ENCODE data around the gene PLXDC2. TPM values are rescaled to one million over a fixed set of nuclear protein-coding genes. Genes with fewer than 3 reads are reported as not detected.

The PLXDC2 gene
- total RNA-seq, 1 experiment from 2014 or later: 0.20 TPM

DNA sequence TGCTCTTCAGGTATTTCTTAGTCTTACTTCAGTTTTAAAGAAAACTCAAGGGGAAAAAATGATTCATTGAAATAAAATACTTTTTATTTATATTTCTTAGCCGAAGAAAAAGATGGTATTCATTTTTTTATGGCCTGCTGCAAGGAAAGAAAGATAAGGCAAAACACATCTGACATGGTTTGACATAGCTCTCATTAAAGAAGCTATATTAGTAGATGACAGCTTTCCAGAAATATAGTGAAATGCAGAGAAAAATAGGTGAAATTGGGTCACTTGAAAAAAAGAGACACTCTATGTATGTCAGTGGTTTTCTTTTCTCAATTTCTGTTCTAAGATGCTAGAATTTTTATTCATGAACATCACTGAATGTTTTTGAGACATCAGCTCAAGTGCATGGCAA is 438.3 kb downstream of the PLXDC2 start:
- no peak overlapping the region for H3K27ac ChIP-seq (ENCODE audit: low read depth, low read length)
- CTCF ChIA-PET: no interaction called here

DNA sequence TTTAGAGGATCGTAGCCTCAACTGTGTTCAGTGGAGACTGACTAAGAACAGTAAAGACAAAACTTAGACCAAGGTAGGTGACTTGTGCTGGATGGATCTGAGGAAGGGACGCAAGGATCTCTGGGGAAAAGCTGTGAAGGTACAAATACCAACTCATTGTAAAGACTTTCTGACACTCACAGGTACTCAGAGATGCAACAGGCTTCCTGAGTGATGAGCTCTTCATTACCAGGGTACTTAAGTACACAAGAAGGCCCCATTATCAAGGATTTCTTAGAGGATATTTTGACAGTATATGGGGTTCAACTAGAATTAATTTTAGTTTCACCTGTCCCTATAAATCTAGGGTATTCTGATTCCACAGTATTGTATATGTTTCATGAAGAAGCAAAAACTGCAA is 440.7 kb downstream of the PLXDC2 start:
- BruUV-seq (replicated peaks): no TSS peak
- DNase-seq (ENCODE audit: low read depth, low spot score): no peak
- no peaks in the 10 kb centered on the region for H3K36me3 ChIP-seq (ENCODE audit: control insufficient read depth in 1 of 2, insufficient read depth in 2 of 2, low read length in 2 of 2)
- peaks cover 0 to 18% of the 10 kb centered on the region in 2 experiments; a peak in 2 of 4 replicates for H3K9me3 ChIP-seq (ENCODE audit: control insufficient read depth in 1 of 2, insufficient read depth in 1 of 2, low read depth in 1 of 2, low read length in 2 of 2)
- no peak overlapping the region for H3K27ac ChIP-seq (ENCODE audit: low read depth, low read length)
- ATAC-seq: no peak
- H3K9me2 ChIP-seq (ENCODE audit: insufficient read depth): no peaks in the 10 kb centered on the region
- intact Hi-C loops (cut with micrococcal nuclease): no loop called here
- H3K9ac ChIP-seq (ENCODE audit: low read length): no peak overlapping the region
- RAD21 ChIA-PET (ENCODE audit: low non-redundant PET in 1 of 2, low total read pairs in 2 of 2, uncharacterized antibody in 2 of 2, unreplicated experiment in 2 of 2): no interaction called here
- no peaks in the 10 kb centered on the region for H4K20me1 ChIP-seq (ENCODE audit: insufficient read depth)
- H3K4me1 ChIP-seq (ENCODE audit: control insufficient read depth in 1 of 2, insufficient read depth in 2 of 2, low read length in 2 of 2): no peaks in the 10 kb centered on the region
- H3K27me3 ChIP-seq (ENCODE audit: insufficient read depth, low read length): no peaks in the 10 kb centered on the region
- POLR2A ChIA-PET: no interaction called here
- no peak overlapping the region for H3K4me2 ChIP-seq (ENCODE audit: low read length)
- no peak overlapping the region for H3K4me3 ChIP-seq (replicated peaks in 1 of 2; ENCODE audit: low read depth in 1 of 2, low read length in 2 of 2)
- CTCF ChIA-PET: no interaction called here
- no peaks in the 10 kb centered on the region for H3K79me2 ChIP-seq (ENCODE audit: insufficient read depth, low read length)
- TF ChIP-seq JUND (IDR thresholded peaks at IDR 0.05) (no peak), ZFX (IDR thresholded peaks at IDR 0.05) (no peak), FOSL1 (IDR thresholded peaks at IDR 0.05; ENCODE audit: low read depth) (no peak), EZH2 (IDR thresholded peaks at IDR 0.05) (no peak), TCF7L2 (IDR thresholded peaks at IDR 0.05; ENCODE audit: borderline replicate concordance, extremely low read depth, insufficient read depth, insufficient read length) (no peak), EZH2phosphoT487 (IDR thresholded peaks at IDR 0.05; ENCODE audit: borderline replicate concordance) (no peak), SIN3A (IDR thresholded peaks at IDR 0.05; ENCODE audit: low read depth) (no peak), POLR2A (IDR thresholded peaks at IDR 0.05; ENCODE audit: borderline replicate concordance, extremely low read depth, insufficient read depth, insufficient read length) (no peak), RAD21 (IDR thresholded peaks at IDR 0.05; ENCODE audit: low read depth) (no peak), ELF1 (IDR thresholded peaks at IDR 0.05; ENCODE audit: borderline replicate concordance, low read depth) (no peak), EGR1 (IDR thresholded peaks at IDR 0.05; ENCODE audit: low read depth) (no peak)
- no peak overlapping the region for H2AFZ ChIP-seq (ENCODE audit: low read depth, low read length, poor library complexity, severe bottlenecking)

More for the DNA sequence above, 438.3 kb downstream of the PLXDC2 start:
- Histone ChIP-seq H3K36me3 (ENCODE audit: control insufficient read depth in 1 of 2, insufficient read depth in 2 of 2, low read length in 2 of 2) (no peaks in the 10 kb centered on the region), H3K4me3 (replicated peaks in 1 of 2; ENCODE audit: low read depth in 1 of 2, low read length in 2 of 2) (no peak overlapping the region), H4K20me1 (ENCODE audit: insufficient read depth) (no peaks in the 10 kb centered on the region), H3K9ac (ENCODE audit: low read length) (no peak overlapping the region), H2AFZ (ENCODE audit: low read depth, low read length, poor library complexity, severe bottlenecking) (no peak overlapping the region), H3K27me3 (ENCODE audit: insufficient read depth, low read length) (no peaks in the 10 kb centered on the region), H3K4me1 (ENCODE audit: control insufficient read depth in 1 of 2, insufficient read depth in 2 of 2, low read length in 2 of 2) (no peaks in the 10 kb centered on the region), H3K4me2 (ENCODE audit: low read length) (no peak overlapping the region), H3K9me3 (ENCODE audit: control insufficient read depth in 1 of 2, insufficient read depth in 1 of 2, low read depth in 1 of 2, low read length in 2 of 2) (peaks cover 0 to 13% of the 10 kb centered on the region in 2 experiments; a peak in 3 of 4 replicates), H3K9me2 (ENCODE audit: insufficient read depth) (no peaks in the 10 kb centered on the region), H3K79me2 (ENCODE audit: insufficient read depth, low read length) (no peaks in the 10 kb centered on the region)
- DNase-seq (ENCODE audit: low read depth, low spot score) (no peak), ATAC-seq (no peak)
- ChIA-PET RAD21 (ENCODE audit: low non-redundant PET in 1 of 2, low total read pairs in 2 of 2, uncharacterized antibody in 2 of 2, unreplicated experiment in 2 of 2) (no interaction called here), POLR2A (no interaction called here)
- no TSS peak for BruUV-seq (replicated peaks)
- TF ChIP-seq, protein P1, sequence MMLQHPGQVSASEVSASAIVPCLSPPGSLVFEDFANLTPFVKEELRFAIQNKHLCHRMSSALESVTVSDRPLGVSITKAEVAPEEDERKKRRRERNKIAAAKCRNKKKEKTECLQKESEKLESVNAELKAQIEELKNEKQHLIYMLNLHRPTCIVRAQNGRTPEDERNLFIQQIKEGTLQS (IDR thresholded peaks at IDR 0.05): no peak
- intact Hi-C loops (cut with micrococcal nuclease): no loop called here

Data from HCT116 (cell line).